Colonic mucosa (tissue), 4 donors: ENCODE results near the gene RNF41. TPM values are rescaled to one million over a fixed set of nuclear protein-coding genes. Genes with fewer than 3 reads are reported as not detected.

Experiments used
- DNase-seq: peaks from one replicate; pipeline ENCODE4 v3.0.0-alpha.2; 2020
- H3K27ac ChIP-seq: fragments of 200-600 bp; one replicate; pipeline ENCODE4 v1.8.0; 2021
- H3K27me3 ChIP-seq: fragments of 200-600 bp; one replicate; pipeline ENCODE4 v1.8.0; 2021
- H3K36me3 ChIP-seq: fragments of 200-600 bp; one replicate; pipeline ENCODE4 v1.8.0; 2021
- H3K4me1 ChIP-seq: fragments of 200-600 bp; one replicate; pipeline ENCODE4 v1.8.0; 2021; ENCODE audit warnings: mild to moderate bottlenecking
- H3K4me3 ChIP-seq: fragments of 200-600 bp; one replicate; pipeline ENCODE4 v1.8.0; 2021
- H3K9ac ChIP-seq, 2 donors: one replicate each; pipeline ENCODE4 v1.7.0; 2013; ENCODE audit warnings: control low read depth in 2 of 2, low read depth in 2 of 2, low read length in 2 of 2
- H3K9me3 ChIP-seq: fragments of 200-600 bp; one replicate; pipeline ENCODE4 v1.8.0; 2021
- intact Hi-C: fragments of 100-400 bp; cut with DNase I; formaldehyde crosslinking; loops from one replicate; pipeline ENCODE4 v1.14.1; 2022
- total RNA-seq, 2 donors: library from RNA; stranded (reverse); fragmentation: NEBNext Ultra II Directional in 1 of 2; extraction: Animal tissue kit (Norgen Biotek cat#: 25700) in 1 of 2; gene quantifications; one replicate each; pipeline ENCODE4 v1.2.1, GENCODE V29; 2021
- TF ChIP-seq, protein P1 (sequence below): fragments of 200-600 bp; IDR thresholded peaks from one replicate; pipeline ENCODE4 v1.8.0; 2022; ENCODE audit warnings: antibody characterized with exemption, mild to moderate bottlenecking
- donor health status: healthy.
- donor health status: DM: no; HTN: no; CAD: no.
- donor health status: DM: no; HTN: no; CAD: no.

RNF41 gene
- total RNA-seq, 2 donors from 2014 or later: 29.0 to 36.0 TPM

DNA sequence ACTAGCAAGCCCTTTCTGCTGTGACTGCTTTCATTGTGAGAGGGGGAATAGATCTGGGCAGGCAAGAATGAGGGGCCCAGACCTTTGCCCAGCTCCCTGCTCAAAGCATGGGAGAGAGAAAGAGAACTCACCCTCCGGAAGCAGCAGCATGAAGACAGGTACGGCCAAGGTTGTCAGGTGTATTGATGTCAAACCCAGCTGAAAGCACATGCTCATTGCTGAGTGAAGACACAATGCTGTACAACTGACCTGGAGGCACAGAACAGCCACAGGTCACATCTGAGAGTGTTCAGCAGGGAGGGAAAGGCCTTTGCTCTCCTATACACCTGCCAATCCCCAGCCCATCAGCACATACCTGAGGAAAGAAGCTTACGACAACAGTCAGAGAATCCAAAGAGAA, 30.9 kb upstream of the RNF41 start:
- intact Hi-C loops: no loop called here

DNA sequence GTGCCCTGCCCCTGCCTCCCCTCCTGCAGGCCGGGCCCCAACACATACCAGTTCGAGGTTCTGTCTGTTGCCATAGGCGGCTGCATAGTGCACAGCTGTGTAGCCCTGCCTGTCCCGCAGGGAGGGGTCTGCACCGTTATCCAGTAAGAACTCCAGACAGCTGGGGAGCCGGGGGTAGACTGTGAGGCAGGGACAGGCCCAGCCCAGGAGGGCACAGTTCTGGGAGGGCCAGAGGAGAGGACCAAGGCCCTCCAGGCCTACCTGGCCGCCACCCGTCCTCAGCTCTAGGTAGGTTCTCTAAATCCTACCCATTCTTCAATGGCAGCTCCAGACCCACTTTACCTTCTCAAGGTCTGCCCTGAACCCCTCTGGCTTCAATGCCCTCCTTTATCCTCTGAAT, 27.0 kb upstream of the RNF41 start:
- Histone ChIP-seq H3K9me3 (no peaks in the 10 kb centered on the region), H3K4me1 (no peaks in the 10 kb centered on the region), H3K27me3 (no peaks in the 10 kb centered on the region), H3K36me3 (peaks cover 34% of the 10 kb centered on the region), H3K27ac (no peak overlapping the region), H3K9ac (no peak overlapping the region), H3K4me3 (no peak overlapping the region)
- intact Hi-C loops: no loop called here
- TF ChIP-seq, protein P1, sequence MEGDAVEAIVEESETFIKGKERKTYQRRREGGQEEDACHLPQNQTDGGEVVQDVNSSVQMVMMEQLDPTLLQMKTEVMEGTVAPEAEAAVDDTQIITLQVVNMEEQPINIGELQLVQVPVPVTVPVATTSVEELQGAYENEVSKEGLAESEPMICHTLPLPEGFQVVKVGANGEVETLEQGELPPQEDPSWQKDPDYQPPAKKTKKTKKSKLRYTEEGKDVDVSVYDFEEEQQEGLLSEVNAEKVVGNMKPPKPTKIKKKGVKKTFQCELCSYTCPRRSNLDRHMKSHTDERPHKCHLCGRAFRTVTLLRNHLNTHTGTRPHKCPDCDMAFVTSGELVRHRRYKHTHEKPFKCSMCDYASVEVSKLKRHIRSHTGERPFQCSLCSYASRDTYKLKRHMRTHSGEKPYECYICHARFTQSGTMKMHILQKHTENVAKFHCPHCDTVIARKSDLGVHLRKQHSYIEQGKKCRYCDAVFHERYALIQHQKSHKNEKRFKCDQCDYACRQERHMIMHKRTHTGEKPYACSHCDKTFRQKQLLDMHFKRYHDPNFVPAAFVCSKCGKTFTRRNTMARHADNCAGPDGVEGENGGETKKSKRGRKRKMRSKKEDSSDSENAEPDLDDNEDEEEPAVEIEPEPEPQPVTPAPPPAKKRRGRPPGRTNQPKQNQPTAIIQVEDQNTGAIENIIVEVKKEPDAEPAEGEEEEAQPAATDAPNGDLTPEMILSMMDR: no peak
- no peak for DNase-seq

More for the DNA sequence above, 30.9 kb upstream of the RNF41 start:
- TF ChIP-seq, protein P1: no peak
- H3K4me3 ChIP-seq: no peak overlapping the region
- H3K9ac ChIP-seq: no peak overlapping the region
- no peaks in the 10 kb centered on the region for H3K27me3 ChIP-seq
- DNase-seq: no peak
- no peak overlapping the region for H3K27ac ChIP-seq
- H3K36me3 ChIP-seq: peaks cover 18% of the 10 kb centered on the region
- H3K9me3 ChIP-seq: no peaks in the 10 kb centered on the region
- peaks cover 5% of the 10 kb centered on the region for H3K4me1 ChIP-seq

DNA sequence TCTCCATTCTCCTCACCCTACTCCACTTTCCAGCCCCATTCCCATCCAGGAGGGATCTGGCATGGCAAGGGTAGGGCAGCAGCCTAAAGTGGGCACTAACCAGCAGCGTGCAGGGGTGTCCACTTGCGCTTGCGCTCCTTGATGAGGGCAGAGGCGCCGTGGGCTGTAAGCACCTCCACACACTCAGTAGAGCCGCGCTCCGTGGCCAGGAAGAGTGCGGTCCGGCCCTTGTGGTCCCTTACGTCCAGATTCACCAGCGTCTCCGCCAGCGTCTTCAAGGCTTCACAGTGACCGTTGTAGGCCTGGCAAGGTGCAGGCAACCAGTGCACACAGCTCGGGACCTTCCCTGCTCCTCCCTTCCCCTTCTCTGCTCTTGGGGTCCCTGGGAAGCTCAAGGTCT, 26.2 kb upstream of the RNF41 start:
- Histone ChIP-seq H3K27ac (no peak overlapping the region), H3K27me3 (no peaks in the 10 kb centered on the region), H3K9ac (no peak overlapping the region), H3K4me3 (no peak overlapping the region), H3K9me3 (no peaks in the 10 kb centered on the region), H3K4me1 (no peaks in the 10 kb centered on the region), H3K36me3 (peaks cover 30% of the 10 kb centered on the region)
- intact Hi-C loops: no loop called here
- TF ChIP-seq, protein P1: no peak
- no peak for DNase-seq

DNA sequence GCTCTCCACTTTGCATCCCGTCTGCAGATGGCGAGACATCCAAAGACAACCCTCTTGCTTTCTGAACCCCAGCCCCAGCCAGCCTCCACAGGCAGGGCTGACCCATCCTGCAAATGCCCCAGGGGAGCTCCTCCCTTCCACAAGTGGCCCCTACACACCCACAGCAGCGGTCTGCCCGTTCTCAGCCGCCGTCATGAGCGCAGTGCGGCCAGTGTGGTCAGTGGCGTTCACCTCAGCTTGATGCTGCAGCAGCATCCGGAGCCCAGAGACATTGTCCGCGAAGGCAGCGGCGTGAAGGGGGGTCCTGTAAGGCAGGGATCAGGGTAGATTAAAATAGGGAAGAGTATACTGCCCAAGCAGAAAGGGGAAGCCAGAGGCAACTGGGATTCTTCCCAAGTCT, 22.8 kb upstream of the RNF41 start:
- TF ChIP-seq, protein P1: no peak
- DNase-seq: no peak
- Histone ChIP-seq H3K4me3 (no peak overlapping the region), H3K27me3 (no peaks in the 10 kb centered on the region), H3K36me3 (peaks cover 17% of the 10 kb centered on the region), H3K4me1 (no peaks in the 10 kb centered on the region), H3K9ac (no peak overlapping the region), H3K9me3 (no peaks in the 10 kb centered on the region), H3K27ac (no peak overlapping the region)
- intact Hi-C loops: no loop called here

DNA sequence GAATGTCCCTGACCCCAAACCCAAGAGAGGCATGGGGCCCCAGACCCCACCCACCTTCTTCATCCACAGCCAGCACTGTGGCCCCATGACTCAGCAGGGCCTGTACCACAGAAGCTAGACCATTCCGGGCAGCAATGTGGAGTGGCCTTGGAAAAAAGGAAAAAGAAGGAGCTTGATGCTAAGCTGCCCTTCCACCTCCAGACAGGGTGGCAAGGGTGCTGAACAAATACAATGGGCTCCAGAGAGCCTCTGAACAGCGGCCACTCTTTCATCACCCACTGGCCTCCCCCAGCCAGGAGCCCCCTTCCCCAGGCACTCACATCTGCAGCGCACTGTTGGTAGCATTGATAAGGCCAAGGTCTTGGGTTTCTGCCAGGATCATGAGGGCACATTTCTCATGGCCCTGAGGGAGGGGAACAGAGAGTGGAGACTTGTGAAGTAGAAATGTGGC, 22.0 kb upstream of the RNF41 start:
- Histone ChIP-seq H3K27ac (no peak overlapping the region), H3K9ac (no peak overlapping the region), H3K36me3 (peaks cover 17% of the 10 kb centered on the region), H3K9me3 (no peaks in the 10 kb centered on the region), H3K27me3 (no peaks in the 10 kb centered on the region), H3K4me3 (no peak overlapping the region), H3K4me1 (no peaks in the 10 kb centered on the region)
- TF ChIP-seq, protein P1: no peak
- DNase-seq: no peak
- intact Hi-C loops: no loop called here

DNA sequence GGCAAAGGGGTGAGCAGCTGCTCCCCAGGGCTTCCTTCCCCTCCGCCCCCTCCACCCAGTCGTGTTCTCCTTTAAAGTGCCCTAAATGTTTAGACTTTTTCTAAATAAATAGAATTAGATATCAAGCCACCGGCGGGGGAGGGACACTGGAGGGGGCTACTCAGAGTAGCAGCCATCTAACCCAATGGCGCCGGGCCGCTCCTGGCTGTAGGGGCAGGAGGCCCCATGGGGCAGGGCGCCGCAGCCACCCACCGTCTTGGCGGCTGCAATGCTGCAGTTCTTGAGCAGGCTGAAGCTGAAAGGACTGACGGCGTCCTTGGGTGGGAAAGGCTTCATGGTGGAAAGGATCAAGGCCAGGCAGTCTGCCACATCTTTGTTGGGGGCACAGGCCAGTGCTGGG, 21.3 kb upstream of the RNF41 start:
- no peak for DNase-seq
- H3K27ac ChIP-seq: no peak overlapping the region

More for the DNA sequence above, 21.3 kb upstream of the RNF41 start:
- H3K9me3 ChIP-seq: no peaks in the 10 kb centered on the region
- no peak overlapping the region for H3K9ac ChIP-seq
- intact Hi-C loops: no loop called here
- H3K27me3 ChIP-seq: no peaks in the 10 kb centered on the region
- H3K4me1 ChIP-seq: no peaks in the 10 kb centered on the region
- TF ChIP-seq, protein P1: no peak
- no peak overlapping the region for H3K4me3 ChIP-seq
- peaks cover 17% of the 10 kb centered on the region for H3K36me3 ChIP-seq
